GM18870 (cell line): ENCODE data around the gene GPX1.
"Not testable (repeated sequence)": the region's sequence is repeated elsewhere in the genome, so short reads cannot be mapped to it uniquely, and the experiment has no call there.

ENCODE experiments used
- ATAC-seq: cut with Tn5 transposase; IDR thresholded peaks from one replicate; pipeline ENCODE4 v1.9.1; 2021; ENCODE audit warnings: moderate library complexity; ENCODE audit not compliant: unreplicated experiment

The GPX1 gene

GRCh38 chr3:49358884-49359225, 702 bp upstream of the GPX1 start:
- ATAC-seq: no peak

DNA sequence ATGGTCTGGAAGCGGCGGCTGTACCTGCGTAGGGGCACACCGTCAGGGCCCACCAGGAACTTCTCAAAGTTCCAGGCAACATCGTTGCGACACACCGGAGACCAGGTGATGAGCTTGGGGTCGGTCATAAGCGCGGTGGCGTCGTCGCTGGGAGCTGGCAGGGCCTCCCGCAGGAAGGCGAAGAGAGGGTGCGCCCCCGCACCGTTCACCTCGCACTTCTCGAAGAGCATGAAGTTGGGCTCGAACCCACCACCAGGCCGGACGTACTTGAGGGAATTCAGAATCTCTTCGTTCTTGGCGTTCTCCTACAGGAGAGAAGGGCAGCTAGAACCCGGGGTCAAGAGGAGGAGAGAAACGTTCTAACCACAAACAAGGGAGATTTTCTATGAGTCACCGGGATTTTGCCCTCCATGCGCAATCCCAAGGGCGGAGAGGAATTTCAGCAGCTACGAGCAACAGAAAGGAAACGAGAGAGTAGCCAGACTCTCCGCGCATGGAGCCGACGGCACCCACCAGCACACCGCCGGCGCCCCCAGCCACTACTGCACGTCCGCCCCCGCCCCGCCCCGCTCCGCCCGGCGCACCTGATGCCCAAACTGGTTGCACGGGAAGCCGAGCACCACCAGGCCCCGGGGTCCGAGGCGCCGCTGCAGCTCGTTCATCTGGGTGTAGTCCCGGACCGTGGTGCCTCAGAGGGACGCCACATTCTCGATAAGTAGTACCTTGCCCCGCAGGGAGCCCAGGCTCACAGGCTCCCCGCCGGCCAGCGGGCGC, 523 bp downstream of the GPX1 start:
- peak; percentile 7 for ATAC-seq

GRCh38 chr3:49357095-49357442, 1.1 kb downstream of the GPX1 start:
- ATAC-seq: not testable (repeated sequence)

GRCh38 chr3:49352890-49353421, 5.2 kb downstream of the GPX1 start:
- ATAC-seq: no peak

DNA sequence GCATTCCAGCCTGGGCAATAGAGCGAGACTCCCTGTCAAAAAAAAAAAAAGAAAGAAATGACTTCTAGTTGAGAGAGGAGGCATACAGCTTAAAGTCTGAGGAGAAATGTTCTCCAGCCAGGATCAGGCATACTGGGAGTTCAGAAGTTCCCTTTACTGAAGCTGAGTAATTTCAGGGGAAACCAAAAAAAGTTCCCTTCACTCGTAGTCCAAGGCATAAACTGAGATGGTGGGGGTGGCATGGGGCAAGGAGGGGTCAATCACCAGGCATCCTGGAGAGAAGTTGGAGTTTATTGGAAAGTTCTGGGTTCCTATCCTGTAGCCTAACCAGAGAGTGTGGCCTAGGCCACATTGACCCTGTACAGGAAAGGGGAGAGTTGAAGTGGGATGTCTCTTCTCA, 5.9 kb downstream of the GPX1 start:
- no peak for ATAC-seq

- ATAC-seq: no peak
Measured at GRCh38 chr3:49351521-49352011, 6.6 kb downstream of the GPX1 start.

DNA sequence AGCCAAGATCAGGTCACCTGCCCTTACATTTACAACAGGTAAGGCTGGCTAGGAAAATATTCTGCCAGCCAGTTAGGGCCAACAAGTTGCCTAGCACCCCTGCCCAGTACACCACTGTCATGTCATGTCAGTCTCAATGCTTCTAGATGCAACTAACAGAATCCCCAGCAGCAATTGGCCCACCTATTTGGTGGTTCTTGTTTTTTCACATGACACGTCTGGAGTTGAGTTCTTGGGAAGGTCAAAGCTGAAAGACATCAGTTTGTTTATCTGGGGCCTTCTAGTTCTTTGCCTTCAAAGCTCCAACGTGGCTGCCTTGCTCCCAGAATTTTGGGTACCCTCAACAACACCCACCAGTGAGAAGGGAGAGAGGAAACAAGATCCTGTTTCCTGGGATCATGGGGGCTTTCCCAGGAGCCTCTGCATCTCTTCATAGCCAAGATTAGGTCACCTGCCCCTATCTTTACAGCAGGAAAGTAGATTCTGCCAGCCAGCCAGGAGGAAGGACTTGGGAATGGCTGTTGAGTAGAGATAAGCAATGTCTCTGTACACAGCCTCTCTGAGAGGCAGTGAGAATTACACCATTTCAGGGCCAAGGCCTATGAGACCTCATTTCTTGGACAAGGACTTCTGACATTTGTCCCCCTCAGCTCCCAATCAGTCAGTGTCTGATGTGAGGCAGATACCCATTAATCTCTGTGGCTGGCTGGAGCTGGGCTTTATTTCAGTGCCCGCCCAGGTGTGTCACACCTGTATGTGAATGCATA, 8.6 kb downstream of the GPX1 start:
- no peak for ATAC-seq

DNA sequence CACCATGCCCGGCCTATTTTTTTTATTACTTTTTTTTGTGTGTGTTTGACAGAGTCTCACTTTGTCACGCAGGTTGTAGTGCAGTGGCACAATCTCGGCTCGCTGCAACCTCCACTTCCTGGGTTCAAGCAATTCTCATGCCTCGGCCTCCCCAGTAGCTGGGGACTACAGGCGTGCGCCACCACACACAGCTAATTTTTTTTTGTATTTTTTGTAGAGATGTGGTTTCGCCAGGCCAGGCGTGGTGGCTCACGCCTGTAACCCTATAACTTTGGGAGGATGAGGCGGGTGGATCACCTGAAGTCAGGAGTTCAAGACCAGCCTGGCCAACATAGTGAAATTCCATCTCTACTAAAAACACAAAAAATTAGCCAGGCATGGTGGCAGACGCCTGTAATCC, 9.8 kb downstream of the GPX1 start:
- not testable (repeated sequence) for ATAC-seq

DNA sequence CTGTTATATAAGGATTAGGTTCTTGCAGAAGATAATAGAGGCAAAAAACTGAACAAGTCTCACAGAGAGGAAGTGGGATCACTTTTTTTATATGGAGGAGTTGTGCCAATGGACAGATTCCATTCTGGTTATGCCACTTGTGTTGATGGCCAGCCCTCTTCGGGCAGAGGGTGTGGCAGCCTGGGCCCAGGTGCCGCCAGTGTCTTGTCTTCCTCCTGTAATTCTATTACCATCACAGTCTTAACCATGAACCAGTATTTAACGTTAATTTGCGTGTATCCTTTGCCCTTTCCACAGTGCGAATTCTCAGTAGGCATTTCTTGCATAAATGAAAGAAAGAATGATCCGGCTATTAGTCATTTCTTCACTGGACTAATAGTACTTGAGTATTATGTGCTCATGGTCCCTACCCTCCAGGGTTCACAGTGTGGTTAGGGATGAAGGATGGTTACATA, 11.3 kb downstream of the GPX1 start:
- ATAC-seq: no peak

DNA sequence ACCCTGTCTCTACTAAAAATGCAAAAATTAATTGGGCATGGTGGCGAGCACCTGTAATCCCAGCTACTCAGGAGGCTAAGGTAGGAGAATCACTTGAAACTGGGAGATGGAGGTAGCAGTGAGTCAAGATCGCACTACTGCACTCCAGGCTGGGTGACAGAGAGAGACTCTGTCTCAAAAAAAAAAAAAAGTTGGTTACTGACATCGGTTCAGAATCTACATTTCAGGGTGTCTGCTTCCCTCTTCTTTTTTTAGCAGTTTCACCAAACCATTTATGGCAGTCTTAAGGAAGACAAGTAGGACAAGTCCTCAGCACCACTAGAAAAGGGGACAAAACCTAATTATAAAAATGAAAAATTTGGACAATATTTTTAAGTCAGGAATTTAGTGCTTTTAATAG, 15.0 kb downstream of the GPX1 start:
- no peak for ATAC-seq

DNA sequence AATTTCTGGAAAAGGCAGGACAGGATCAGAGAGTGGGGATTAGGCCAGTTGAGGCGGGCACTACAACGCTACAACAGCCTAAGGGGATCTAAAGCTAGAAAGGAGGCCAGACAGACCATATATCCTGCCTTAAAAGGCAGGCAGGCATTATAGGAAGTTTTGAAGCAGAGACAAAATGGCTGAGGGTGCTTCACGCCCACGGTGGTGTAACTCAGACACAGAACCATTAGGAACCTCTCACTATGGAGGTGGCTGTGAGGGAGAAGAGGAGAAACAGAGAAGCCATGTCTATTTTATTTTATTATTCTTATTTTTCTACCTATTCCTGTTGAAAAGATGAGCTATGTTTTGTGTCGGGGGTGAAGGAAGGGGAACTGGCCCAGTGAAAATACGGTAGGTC, 16.2 kb downstream of the GPX1 start:
- ATAC-seq: no peak

DNA sequence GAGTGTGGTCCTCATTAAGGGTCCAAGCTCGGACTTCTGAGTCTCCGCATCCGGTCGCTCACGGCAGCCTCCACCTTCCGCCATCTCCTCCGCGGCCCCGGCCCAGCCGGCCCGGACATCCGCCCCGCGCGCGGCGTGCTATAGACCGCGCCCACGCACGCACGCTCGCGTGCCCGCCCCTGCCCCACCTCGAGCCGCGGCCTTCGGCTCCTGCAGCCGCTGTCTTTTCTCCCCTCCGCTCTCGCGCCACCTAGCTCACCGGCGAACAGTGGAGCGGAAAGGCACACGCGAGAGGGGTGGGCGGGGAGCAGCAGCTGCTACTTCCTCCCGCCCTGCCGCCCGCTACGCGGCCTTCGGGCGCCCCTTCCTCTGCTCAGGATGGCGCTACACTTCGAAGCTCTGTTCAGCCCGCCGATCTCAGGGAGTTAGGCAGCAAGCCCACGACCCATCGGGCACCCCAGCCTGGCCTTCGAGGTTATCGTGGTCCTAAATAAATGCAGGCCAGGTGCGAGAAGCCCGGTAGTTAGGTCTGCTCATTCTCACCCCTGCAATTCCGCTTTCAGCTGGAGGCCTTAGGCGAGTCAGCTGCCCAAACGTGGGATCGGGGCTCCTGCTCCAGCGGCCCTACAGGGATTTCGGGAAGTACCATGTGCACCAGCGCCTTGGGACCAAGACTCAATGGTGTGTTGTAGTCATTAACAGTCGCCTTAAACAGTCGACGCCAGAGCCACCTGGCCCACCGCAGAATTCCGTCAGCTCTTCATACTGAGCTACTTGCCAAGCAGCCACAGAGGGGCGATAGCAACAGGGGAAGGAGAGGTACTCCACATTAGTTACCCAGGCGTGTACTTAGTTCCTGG, 18.0 kb downstream of the GPX1 start, which contains the start of gene USP4:
TSS of gene USP4 (minus strand) at position 113 of the 860 bp plus-strand sequence. CDS start at position 84, 29 bp downstream.
- peak; percentile 44 for ATAC-seq

DNA sequence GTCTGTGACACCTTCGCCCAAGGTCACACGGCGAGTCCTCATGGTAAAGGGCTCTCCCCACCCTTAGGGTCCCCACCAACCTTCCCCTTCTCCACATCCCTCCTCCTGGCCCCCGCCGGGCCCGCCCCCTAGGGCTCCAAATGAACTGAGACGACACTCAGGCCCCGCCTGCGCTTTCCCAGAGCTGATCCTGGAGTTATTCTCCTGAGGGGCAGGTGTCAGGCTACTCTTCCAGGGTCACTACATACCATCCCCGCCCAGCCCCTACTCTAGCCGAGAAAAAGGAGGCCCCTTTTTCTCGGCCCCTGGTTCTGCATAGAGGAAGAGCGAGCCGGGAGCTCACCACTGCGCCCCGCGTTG, 18.6 kb downstream of the GPX1 start:
- ATAC-seq: peak; percentile 3

GRCh38 chr3:49333916-49334633, 24.1 kb downstream of the GPX1 start:
- no peak for ATAC-seq

- ATAC-seq: no peak
Measured at GRCh38 chr3:49333091-49333490, 25.1 kb downstream of the GPX1 start.

DNA sequence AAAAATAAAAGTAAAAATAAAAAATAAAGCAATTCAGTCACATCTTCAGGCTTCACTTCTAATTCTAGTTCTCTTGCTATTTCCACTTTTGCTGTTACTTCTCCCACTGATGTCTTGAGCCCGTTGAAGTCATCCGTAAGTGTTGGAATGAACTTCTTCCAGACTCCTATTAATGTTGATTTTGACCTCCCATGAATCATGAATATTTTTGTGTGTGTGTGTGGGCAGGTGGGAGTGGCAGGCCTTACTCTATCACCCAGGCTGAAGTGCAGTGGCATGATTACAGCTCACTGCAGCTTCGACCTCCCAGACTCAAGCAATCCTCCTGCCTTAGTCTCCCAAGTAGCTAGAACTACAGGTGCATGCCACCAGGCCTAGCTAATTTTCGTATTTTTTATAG, 29.0 kb downstream of the GPX1 start:
- ATAC-seq: no peak

- ATAC-seq: not testable (repeated sequence)
Measured at GRCh38 chr3:49328350-49328749, 29.8 kb downstream of the GPX1 start.

GRCh38 chr3:49327485-49327884, 30.7 kb downstream of the GPX1 start:
- no peak for ATAC-seq

GRCh38 chr3:49324768-49325167, 33.4 kb downstream of the GPX1 start:
- no peak for ATAC-seq

DNA sequence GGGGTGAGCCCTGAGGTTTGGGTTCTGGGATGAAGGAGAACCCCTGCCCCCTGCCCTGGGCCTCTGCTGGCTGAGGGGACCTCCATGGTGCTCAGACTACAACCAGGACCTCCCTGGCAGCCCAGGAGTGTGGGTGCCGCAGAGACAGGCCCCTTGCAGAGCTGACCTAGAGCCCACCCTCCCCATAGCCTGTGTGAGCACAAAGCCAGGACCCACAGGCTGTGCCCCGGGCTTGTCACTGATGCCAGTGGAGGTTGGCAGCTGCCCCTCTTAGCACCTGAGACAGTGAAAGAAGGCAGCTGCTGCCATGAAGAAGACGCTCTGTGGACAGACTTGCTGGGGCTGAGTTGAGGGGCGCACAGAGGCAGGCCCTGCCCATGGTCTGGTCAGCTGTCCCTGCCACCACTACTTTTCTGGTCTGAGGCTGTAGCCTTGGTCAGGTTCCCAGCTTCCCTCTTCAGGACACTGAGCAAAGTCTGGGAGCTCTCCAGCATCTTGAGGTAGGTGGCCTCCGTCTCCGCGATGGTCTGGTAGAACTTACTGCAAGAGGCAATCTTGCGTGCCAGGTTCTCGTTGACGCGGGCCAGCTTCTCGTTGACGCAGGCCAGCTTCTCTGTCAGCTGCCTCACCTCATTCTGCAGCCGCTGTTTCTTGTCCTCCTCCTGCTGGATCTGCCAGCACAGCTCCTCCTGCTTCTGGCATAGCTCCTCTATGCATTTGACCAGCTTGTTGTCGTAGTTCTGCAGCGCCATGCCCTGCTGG, 41.3 kb downstream of the GPX1 start:
- no peak for ATAC-seq
